Parathyroid adenoma (tissue), 2 donors: ENCODE data around the gene PPIE.

Source experiments
- H2AFZ ChIP-seq: fragments of 300-600 bp; sonication (generic); one replicate; pipeline ENCODE4 v1.7.0; 2017; ENCODE audit warnings: antibody characterized with exemption, mild to moderate bottlenecking
- H3K27ac ChIP-seq: fragments of 300-600 bp; sonication (generic); one replicate; pipeline ENCODE4 v1.7.0; 2017
- H3K27me3 ChIP-seq: fragments of 300-600 bp; sonication (generic); one replicate; pipeline ENCODE4 v1.7.0; 2017; ENCODE audit warnings: low read length; ENCODE audit not compliant: control insufficient read depth, insufficient read depth
- H3K36me3 ChIP-seq: fragments of 300-600 bp; sonication (generic); one replicate; pipeline ENCODE4 v1.7.0; 2017; ENCODE audit warnings: low read length; ENCODE audit not compliant: control insufficient read depth, insufficient read depth
- H3K4me1 ChIP-seq: fragments of 300-600 bp; sonication (generic); one replicate; pipeline ENCODE4 v1.7.0; 2017; ENCODE audit warnings: control low read depth
- H3K4me2 ChIP-seq: fragments of 300-600 bp; sonication (generic); one replicate; pipeline ENCODE4 v1.7.0; 2017; ENCODE audit warnings: low read length
- H3K4me3 ChIP-seq: fragments of 300-600 bp; sonication (generic); one replicate; pipeline ENCODE4 v1.7.0; 2017; ENCODE audit warnings: low read depth, low read length
- H3K79me2 ChIP-seq: fragments of 300-600 bp; sonication (generic); one replicate; pipeline ENCODE4 v1.7.0; 2017; ENCODE audit warnings: control low read depth
- H3K9ac ChIP-seq: fragments of 300-600 bp; sonication (generic); one replicate; pipeline ENCODE4 v1.7.0; 2017; ENCODE audit warnings: mild to moderate bottlenecking
- H3K9me3 ChIP-seq: fragments of 300-600 bp; sonication (generic); one replicate; pipeline ENCODE4 v1.7.0; 2017; ENCODE audit warnings: low read length; ENCODE audit not compliant: control insufficient read depth
- TF ChIP-seq, protein P1 (sequence below): fragments of 300-600 bp; sonication (generic); IDR thresholded peaks from one replicate; pipeline ENCODE4 v1.7.0; 2017; ENCODE audit warnings: antibody characterized with exemption, mild to moderate bottlenecking
- donor health status: primary hyperparathyroidism.

The PPIE gene

GRCh38 chr1:39802496-39803260 is 64.0 kb downstream of the PPIE start:
- Histone ChIP-seq H3K4me2 (no peak overlapping the region), H3K4me3 (no peak overlapping the region), H3K9ac (no peak overlapping the region), H2AFZ (no peak overlapping the region), H3K27ac (no peak overlapping the region), H3K4me1 (no peaks in the 10 kb centered on the region), H3K36me3 (no peaks in the 10 kb centered on the region), H3K79me2 (no peaks in the 10 kb centered on the region), H3K27me3 (no peaks in the 10 kb centered on the region), H3K9me3 (no peaks in the 10 kb centered on the region)
- TF ChIP-seq, protein P1, sequence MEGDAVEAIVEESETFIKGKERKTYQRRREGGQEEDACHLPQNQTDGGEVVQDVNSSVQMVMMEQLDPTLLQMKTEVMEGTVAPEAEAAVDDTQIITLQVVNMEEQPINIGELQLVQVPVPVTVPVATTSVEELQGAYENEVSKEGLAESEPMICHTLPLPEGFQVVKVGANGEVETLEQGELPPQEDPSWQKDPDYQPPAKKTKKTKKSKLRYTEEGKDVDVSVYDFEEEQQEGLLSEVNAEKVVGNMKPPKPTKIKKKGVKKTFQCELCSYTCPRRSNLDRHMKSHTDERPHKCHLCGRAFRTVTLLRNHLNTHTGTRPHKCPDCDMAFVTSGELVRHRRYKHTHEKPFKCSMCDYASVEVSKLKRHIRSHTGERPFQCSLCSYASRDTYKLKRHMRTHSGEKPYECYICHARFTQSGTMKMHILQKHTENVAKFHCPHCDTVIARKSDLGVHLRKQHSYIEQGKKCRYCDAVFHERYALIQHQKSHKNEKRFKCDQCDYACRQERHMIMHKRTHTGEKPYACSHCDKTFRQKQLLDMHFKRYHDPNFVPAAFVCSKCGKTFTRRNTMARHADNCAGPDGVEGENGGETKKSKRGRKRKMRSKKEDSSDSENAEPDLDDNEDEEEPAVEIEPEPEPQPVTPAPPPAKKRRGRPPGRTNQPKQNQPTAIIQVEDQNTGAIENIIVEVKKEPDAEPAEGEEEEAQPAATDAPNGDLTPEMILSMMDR = no peak

- no peaks in the 10 kb centered on the region for H3K27me3 ChIP-seq
- no peak overlapping the region for H2AFZ ChIP-seq
- H3K9me3 ChIP-seq = no peaks in the 10 kb centered on the region
- no peak overlapping the region for H3K4me2 ChIP-seq
- no peaks in the 10 kb centered on the region for H3K36me3 ChIP-seq
- TF ChIP-seq, protein P1 = no peak
- no peak overlapping the region for H3K9ac ChIP-seq
- H3K27ac ChIP-seq = no peak overlapping the region
- H3K79me2 ChIP-seq = no peaks in the 10 kb centered on the region
- H3K4me3 ChIP-seq = no peak overlapping the region
- H3K4me1 ChIP-seq = no peaks in the 10 kb centered on the region
These were observed 66.7 kb downstream of the PPIE start for GRCh38 chr1:39805385-39805784.

DNA sequence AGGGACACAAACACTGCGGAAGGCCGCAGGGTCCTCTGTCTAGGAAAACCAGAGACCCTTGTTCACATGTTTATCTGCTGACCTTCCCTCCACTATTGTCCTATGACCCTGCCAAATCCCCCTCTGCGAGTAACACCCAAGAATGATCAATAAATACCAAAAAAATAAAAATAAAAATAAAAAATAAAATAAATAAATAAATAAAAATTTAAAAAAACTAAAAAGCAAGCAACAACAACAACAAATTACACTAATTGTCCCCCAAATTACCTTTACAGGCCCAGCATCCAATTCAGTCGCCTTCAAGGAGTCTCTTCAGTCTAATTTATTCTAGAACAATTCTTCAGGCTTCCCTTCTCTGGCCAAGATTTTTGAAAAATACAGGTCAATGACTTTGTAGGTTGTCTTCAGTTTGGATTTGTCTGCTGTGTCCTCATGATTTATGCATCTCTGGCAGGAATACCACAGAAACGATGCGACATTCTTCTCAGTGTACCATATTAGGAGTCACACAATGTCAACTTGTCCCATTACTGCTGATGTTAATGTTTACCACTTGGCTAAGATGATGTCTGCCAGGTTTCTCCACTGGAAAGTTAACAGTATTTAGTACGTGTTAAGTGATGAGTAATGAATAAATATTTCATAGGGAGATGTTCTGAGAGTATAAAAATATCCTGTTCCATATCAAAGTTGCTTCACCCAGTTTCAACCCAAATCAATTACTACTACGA is 70.3 kb downstream of the PPIE start:
- Histone ChIP-seq H3K27ac (no peak overlapping the region), H3K4me2 (no peak overlapping the region), H3K79me2 (no peaks in the 10 kb centered on the region), H3K9ac (no peak overlapping the region), H2AFZ (no peak overlapping the region), H3K4me3 (no peak overlapping the region), H3K36me3 (no peaks in the 10 kb centered on the region), H3K27me3 (no peaks in the 10 kb centered on the region), H3K4me1 (no peaks in the 10 kb centered on the region), H3K9me3 (no peaks in the 10 kb centered on the region)
- TF ChIP-seq, protein P1 = no peak

DNA sequence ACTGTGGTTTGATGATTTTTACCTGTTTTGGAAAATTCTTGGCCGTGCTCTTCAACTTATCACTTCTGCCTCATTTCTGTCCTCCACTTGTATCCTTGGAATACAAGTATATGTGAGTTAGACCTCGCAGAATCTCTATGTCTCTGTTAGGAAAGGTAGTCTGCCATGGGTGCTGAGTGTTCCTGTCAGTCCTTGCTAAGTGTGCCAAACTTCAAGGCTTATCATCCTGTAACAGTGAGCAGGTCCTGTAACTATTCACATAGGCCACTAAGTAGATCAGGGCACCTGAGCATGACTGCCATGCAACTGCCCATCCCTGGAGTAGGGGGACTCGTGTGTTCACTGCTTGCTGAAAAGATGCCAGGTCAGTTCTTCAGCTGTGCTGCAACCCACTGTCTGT is 74.2 kb downstream of the PPIE start:
- Histone ChIP-seq H3K79me2 (no peaks in the 10 kb centered on the region), H3K4me1 (no peaks in the 10 kb centered on the region), H3K36me3 (no peaks in the 10 kb centered on the region), H3K4me2 (no peak overlapping the region), H2AFZ (no peak overlapping the region), H3K27ac (no peak overlapping the region), H3K9me3 (no peaks in the 10 kb centered on the region), H3K9ac (no peak overlapping the region), H3K27me3 (no peaks in the 10 kb centered on the region), H3K4me3 (no peak overlapping the region)
- TF ChIP-seq, protein P1 = no peak
